MM.1S (cell line): ENCODE data around the gene WNK1.

Source experiments
- DNase-seq: peaks from one replicate; pipeline ENCODE4 v3.0.0-alpha.2; 2015
- H2AFZ ChIP-seq: fragments of 300-600 bp; sonication (generic); 2 replicates; pipeline ENCODE4 v1.6.0; 2016; ENCODE audit warnings: antibody characterized with exemption, low read length
- H3F3A ChIP-seq: fragments of 300-600 bp; sonication (generic); 2 replicates; pipeline ENCODE4 v1.6.1; 2016; ENCODE audit warnings: mild to moderate bottlenecking, antibody characterized with exemption, low read length, moderate library complexity, mixed read lengths; ENCODE audit not compliant: insufficient read depth
- H3K27ac ChIP-seq: fragments of 300-600 bp; sonication (generic); 2 replicates; pipeline ENCODE4 v1.5.1; 2016; ENCODE audit warnings: mild to moderate bottlenecking, low read length
- H3K27me3 ChIP-seq: fragments of 300-600 bp; sonication (generic); replicated peaks from 2 replicates; pipeline ENCODE4 v1.6.0; 2016; ENCODE audit warnings: low read length; ENCODE audit not compliant: insufficient read depth
- H3K36me3 ChIP-seq: fragments of 300-600 bp; sonication (generic); replicated peaks from 2 replicates; pipeline ENCODE4 v1.6.1; 2016; ENCODE audit warnings: mild to moderate bottlenecking, low read length, mixed read lengths; ENCODE audit not compliant: insufficient read depth
- H3K4me1 ChIP-seq: fragments of 300-600 bp; sonication (generic); 2 replicates; pipeline ENCODE4 v1.6.1; 2016; ENCODE audit warnings: low read length, mixed read lengths
- H3K4me2 ChIP-seq: fragments of 300-600 bp; sonication (generic); 2 replicates; pipeline ENCODE4 v1.6.0; 2016; ENCODE audit warnings: low read depth, low read length
- H3K4me3 ChIP-seq: fragments of 300-600 bp; sonication (generic); 2 replicates; pipeline ENCODE4 v1.5.1; 2016; ENCODE audit warnings: low read length, mixed read lengths
- H3K79me2 ChIP-seq: fragments of 300-600 bp; sonication (generic); 2 replicates; pipeline ENCODE4 v1.6.1; 2016; ENCODE audit warnings: mixed run types, low read length, mixed read lengths
- H3K9ac ChIP-seq: fragments of 300-600 bp; sonication (generic); 2 replicates; pipeline ENCODE4 v1.6.1; 2016; ENCODE audit warnings: low read length, mixed read lengths
- H3K9me2 ChIP-seq: fragments of 300-600 bp; sonication (generic); replicated peaks from 2 replicates; pipeline ENCODE4 v1.6.1; 2016; ENCODE audit warnings: mild to moderate bottlenecking, low read length, mixed read lengths; ENCODE audit not compliant: insufficient read depth
- H3K9me3 ChIP-seq: fragments of 300-600 bp; sonication (generic); replicated peaks from 2 replicates; pipeline ENCODE4 v1.6.1; 2016; ENCODE audit warnings: mild to moderate bottlenecking, low read length, mixed read lengths; ENCODE audit not compliant: insufficient read depth
- H4K20me1 ChIP-seq: fragments of 300-600 bp; sonication (generic); 2 replicates; pipeline ENCODE4 v1.6.1; 2016; ENCODE audit warnings: mild to moderate bottlenecking, low read length, moderate library complexity, mixed read lengths; ENCODE audit not compliant: insufficient read depth
- CTCF ChIP-seq: fragments of 300-600 bp; sonication (generic); IDR thresholded peaks from 2 replicates; pipeline ENCODE4 v1.5.1; 2016; ENCODE audit warnings: antibody characterized with exemption, low read length, mixed read lengths
- EZH2 ChIP-seq: fragments of 300-600 bp; sonication (generic); optimal IDR thresholded peaks from 2 replicates; pipeline ENCODE3; 2017; ENCODE audit warnings: low read depth, mild to moderate bottlenecking, antibody characterized with exemption, low read length, mixed read lengths
- EZH2phosphoT487 ChIP-seq: fragments of 300-600 bp; sonication (generic); IDR thresholded peaks from 2 replicates; pipeline ENCODE4 v1.6.1; 2018; ENCODE audit warnings: antibody characterized with exemption, low read length

WNK1 gene

GRCh38 chr12:789852-790563 lies 37.6 kb downstream of the WNK1 start:
- Histone ChIP-seq H3K4me2 (no peak overlapping the region), H3K36me3 (no peaks in the 10 kb centered on the region; the same call in 1 of the 2 replicates), H3K9me3 (no peaks in the 10 kb centered on the region), H3K9ac (no peak overlapping the region), H4K20me1 (peaks cover 14% of the 10 kb centered on the region; the same call in 1 of the 2 replicates), H3K4me1 (no peaks in the 10 kb centered on the region), H3F3A (no peaks in the 10 kb centered on the region), H3K79me2 (peaks cover 95% of the 10 kb centered on the region), H2AFZ (no peak overlapping the region), H3K27ac (no peak overlapping the region), H3K9me2 (no peaks in the 10 kb centered on the region), H3K4me3 (no peak overlapping the region), H3K27me3 (no peaks in the 10 kb centered on the region)
- DNase-seq, result no peak
- TF ChIP-seq EZH2 (no peak), CTCF (no peak)

GRCh38 chr12:790608-791007 lies 38.2 kb downstream of the WNK1 start:
- no peak for TF ChIP-seq CTCF
- no peak for TF ChIP-seq EZH2phosphoT487
- TF ChIP-seq EZH2, result no peak

DNA sequence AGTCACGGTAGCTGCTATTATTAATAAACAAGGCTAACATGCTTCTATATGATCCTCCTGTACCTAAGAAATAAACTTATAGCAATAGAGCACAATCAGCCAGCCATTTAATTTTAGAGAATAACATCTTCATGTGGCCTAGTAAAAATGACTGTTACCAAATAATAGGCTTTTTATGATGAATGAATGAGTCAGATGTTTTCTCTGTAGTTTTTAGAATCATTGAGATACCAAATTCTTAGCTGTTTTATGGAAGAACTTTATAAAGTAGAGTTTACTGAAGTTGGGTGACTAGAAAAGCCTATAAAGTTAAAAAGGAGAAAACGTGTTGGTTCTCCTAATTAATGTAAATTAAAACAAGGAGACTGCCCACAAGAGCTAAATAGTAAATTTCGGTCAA lies 40.7 kb downstream of the WNK1 start:
- no peaks in the 10 kb centered on the region for H3K4me1 ChIP-seq

More at GRCh38 chr12:790608-791007, 38.2 kb downstream of the WNK1 start:
- H2AFZ ChIP-seq, result no peak overlapping the region
- H3F3A ChIP-seq, result no peaks in the 10 kb centered on the region
- no peaks in the 10 kb centered on the region for H3K9me3 ChIP-seq
- peaks cover 97% of the 10 kb centered on the region for H3K79me2 ChIP-seq
- H3K9ac ChIP-seq, result no peak overlapping the region
- no peaks in the 10 kb centered on the region for H3K27me3 ChIP-seq
- no peak overlapping the region for H3K4me3 ChIP-seq
- H3K4me2 ChIP-seq, result no peak overlapping the region
- no peaks in the 10 kb centered on the region for H3K9me2 ChIP-seq
- H4K20me1 ChIP-seq, result peaks cover 14% of the 10 kb centered on the region; the same call in 1 of the 2 replicates
- H3K27ac ChIP-seq, result no peak overlapping the region
- no peaks in the 10 kb centered on the region; the same call in 1 of the 2 replicates for H3K36me3 ChIP-seq
- no peaks in the 10 kb centered on the region for H3K4me1 ChIP-seq
- DNase-seq, result no peak

More for the DNA sequence above, 40.7 kb downstream of the WNK1 start:
- no peak for DNase-seq
- Histone ChIP-seq H3K9me2 (no peaks in the 10 kb centered on the region), H3K4me2 (no peak overlapping the region), H3K4me3 (no peak overlapping the region), H3K36me3 (no peaks in the 10 kb centered on the region), H3K27me3 (no peaks in the 10 kb centered on the region), H2AFZ (no peak overlapping the region), H3K79me2 (peaks cover 98% of the 10 kb centered on the region), H4K20me1 (peaks cover 23% of the 10 kb centered on the region), H3K27ac (no peak overlapping the region), H3K9me3 (no peaks in the 10 kb centered on the region), H3F3A (no peaks in the 10 kb centered on the region), H3K9ac (no peak overlapping the region)
- TF ChIP-seq EZH2phosphoT487, result no peak
- no peak for TF ChIP-seq EZH2
- no peak for TF ChIP-seq CTCF
